Panc1 (cell line): ENCODE measurements around the gene SLC35A4.

Experiments used
- CTCF ChIP-seq: fragments of 450-650 bp; IDR thresholded peaks from 2 replicates; pipeline ENCODE4 v1.5.1; 2017; ENCODE audit warnings: mild to moderate bottlenecking
- POLR2AphosphoS5 ChIP-seq: IDR thresholded peaks from 2 replicates; pipeline ENCODE4 v1.6.1; 2012; ENCODE audit warnings: mild to moderate bottlenecking, low read depth, low read length, moderate library complexity
- REST ChIP-seq, 2 experiments: IDR thresholded peaks; 2 replicates each; pipeline ENCODE4 v1.6.1; 2011 to 2012; ENCODE audit warnings: low read depth in 2 of 2, control low read depth in 1 of 2, low read length in 1 of 2, mild to moderate bottlenecking in 1 of 2, moderate library complexity in 1 of 2; ENCODE audit not compliant: insufficient read depth in 1 of 2

DNA sequence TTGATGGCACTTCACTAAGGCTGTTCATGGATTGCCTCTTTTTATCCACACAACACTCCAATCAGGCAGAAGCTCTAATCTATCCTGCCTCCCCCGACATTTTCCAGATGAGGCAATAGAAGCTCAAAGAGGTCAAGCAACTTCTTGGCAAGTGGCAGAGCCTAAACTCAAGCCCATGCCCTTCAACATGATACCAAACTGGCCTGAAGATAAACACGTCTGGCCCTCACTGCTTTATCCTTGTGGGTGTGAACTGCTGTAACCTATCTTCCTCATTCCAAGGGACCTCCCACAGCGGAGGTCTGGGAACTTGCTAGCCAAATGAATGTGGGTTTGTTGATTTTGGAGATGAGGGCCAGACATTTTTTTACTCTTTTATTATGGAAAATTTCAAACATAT is 9.5 kb downstream of the SLC35A4 start:
- no peak for TF ChIP-seq CTCF
- no peak for TF ChIP-seq POLR2AphosphoS5
- TF ChIP-seq REST (IDR thresholded peaks at IDR 0.05; ENCODE audit: insufficient read depth in 1 of 2, low read depth in 2 of 2, low read length in 1 of 2) = no peak
